Measurements from ENCODE around the gene ZBTB22. TPM values are rescaled to one million over a fixed set of nuclear protein-coding genes. Genes with fewer than 3 reads are reported as not detected.

Gene ZBTB22
- total RNA-seq, 4 donors from 2014 or later: 3.8 to 31.3 (median 16.0) TPM

DNA sequence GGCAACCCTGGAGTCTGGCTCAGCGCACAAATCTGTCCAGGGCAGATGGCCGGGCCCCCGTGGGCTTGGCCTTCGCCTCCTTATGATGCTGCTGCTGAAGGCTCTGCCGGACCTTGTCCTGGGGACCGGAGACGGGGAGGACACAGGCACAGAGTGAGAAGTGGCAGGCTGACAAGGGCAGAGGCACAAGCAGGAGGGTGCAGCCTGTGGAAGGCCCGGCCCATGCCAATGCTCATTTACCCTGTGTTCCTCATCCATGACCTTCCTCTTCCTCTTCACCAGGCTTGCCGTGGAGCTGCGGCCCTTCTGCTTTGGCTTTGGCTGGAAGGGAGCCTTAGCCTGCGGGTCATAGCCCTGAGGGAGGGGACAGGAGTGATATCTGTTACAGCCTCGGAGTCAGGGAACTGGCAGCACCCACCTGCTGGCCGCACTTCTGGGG lies 38.3 kb downstream of the ZBTB22 start:
- TF ChIP-seq POLR2A (IDR thresholded peaks at IDR 0.05) (no peak), CTCF (IDR thresholded peaks at IDR 0.05) (no peak)
- no peak overlapping the region for H3K4me3 ChIP-seq
- no peaks in the 10 kb centered on the region for H3K36me3 ChIP-seq
- no peak overlapping the region for H3K27ac ChIP-seq
- peaks cover 0 to 5% of the 10 kb centered on the region in 2 donors for H3K4me1 ChIP-seq
- H3K9me3 ChIP-seq: no peaks in the 10 kb centered on the region
- H3K27me3 ChIP-seq: no peaks in the 10 kb centered on the region
- no peak for DNase-seq
- intact Hi-C loops (cut with DNase I; ENCODE audit: low total_unique reads): no loop called here

GRCh38 chr6:33278810-33279209 lies 38.7 kb downstream of the ZBTB22 start:
- H3K4me1 ChIP-seq: peaks cover 0 to 5% of the 10 kb centered on the region in 2 donors
- no peaks in the 10 kb centered on the region for H3K36me3 ChIP-seq
- DNase-seq: no peak
- H3K27me3 ChIP-seq: no peaks in the 10 kb centered on the region
- intact Hi-C loops (cut with DNase I; ENCODE audit: low total_unique reads): no loop called here
- TF ChIP-seq CTCF (IDR thresholded peaks at IDR 0.05) (no peak), POLR2A (IDR thresholded peaks at IDR 0.05) (no peak)
- no peaks in the 10 kb centered on the region for H3K9me3 ChIP-seq
- H3K27ac ChIP-seq: no peak overlapping the region
- no peak overlapping the region for H3K4me3 ChIP-seq

- H3K27me3 ChIP-seq: no peaks in the 10 kb centered on the region
- H3K4me1 ChIP-seq: peaks cover 0 to 5% of the 10 kb centered on the region in 2 donors
- no peak overlapping the region for H3K4me3 ChIP-seq
- H3K9me3 ChIP-seq: no peaks in the 10 kb centered on the region
- no peaks in the 10 kb centered on the region for H3K36me3 ChIP-seq
- intact Hi-C loops (cut with DNase I; ENCODE audit: low total_unique reads): no loop called here
- no peak for DNase-seq
- no peak overlapping the region for H3K27ac ChIP-seq
- TF ChIP-seq POLR2A (IDR thresholded peaks at IDR 0.05) (no peak), CTCF (IDR thresholded peaks at IDR 0.05) (no peak)
Observed at GRCh38 chr6:33278392-33278741, 39.2 kb downstream of the ZBTB22 start.

DNA sequence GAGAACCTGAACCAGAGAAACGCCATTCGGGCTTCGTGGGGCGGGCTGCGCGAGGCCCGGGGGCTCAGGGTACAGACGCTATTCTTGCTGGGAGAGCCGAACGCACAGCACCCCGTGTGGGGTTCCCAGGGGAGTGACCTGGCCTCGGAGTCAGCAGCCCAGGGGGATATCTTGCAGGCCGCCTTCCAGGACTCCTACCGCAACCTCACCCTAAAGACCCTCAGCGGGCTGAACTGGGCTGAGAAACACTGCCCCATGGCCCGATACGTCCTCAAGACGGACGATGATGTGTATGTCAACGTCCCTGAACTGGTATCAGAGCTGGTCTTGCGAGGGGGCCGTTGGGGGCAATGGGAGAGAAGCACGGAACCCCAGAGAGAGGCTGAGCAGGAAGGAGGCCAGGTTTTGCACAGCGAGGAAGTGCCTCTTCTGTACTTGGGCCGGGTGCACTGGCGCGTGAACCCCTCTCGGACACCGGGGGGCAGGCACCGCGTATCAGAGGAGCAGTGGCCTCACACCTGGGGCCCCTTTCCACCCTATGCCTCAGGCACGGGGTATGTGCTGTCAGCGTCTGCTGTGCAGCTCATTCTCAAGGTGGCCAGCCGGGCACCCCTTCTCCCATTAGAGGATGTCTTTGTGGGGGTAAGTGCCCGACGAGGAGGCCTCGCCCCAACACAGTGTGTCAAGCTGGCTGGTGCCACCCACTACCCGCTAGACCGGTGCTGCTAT lies 39.7 kb downstream of the ZBTB22 start:
- Histone ChIP-seq H3K36me3 (no peaks in the 10 kb centered on the region), H3K27me3 (no peaks in the 10 kb centered on the region), H3K4me3 (peak overlapping the region; percentile 45 to 49), H3K9me3 (no peaks in the 10 kb centered on the region), H3K4me1 (peaks cover 3 to 5% of the 10 kb centered on the region in 2 donors), H3K27ac (peak overlapping the region; percentile 82 to 88)
- TF ChIP-seq POLR2A (IDR thresholded peaks at IDR 0.05): no peak
- TF ChIP-seq CTCF (IDR thresholded peaks at IDR 0.05): no peak
- no peak for DNase-seq
- intact Hi-C loops (cut with DNase I; ENCODE audit: low total_unique reads): no loop called here

GRCh38 chr6:33276864-33277662 lies 40.5 kb downstream of the ZBTB22 start, which contains the start of gene B3GALT4:
B3GALT4 (plus strand) TSS chr6:33277123; CDS start chr6:33277420, 297 bp downstream.
- peak; percentile 68 to 76 for DNase-seq
- Histone ChIP-seq H3K36me3 (no peaks in the 10 kb centered on the region), H3K9me3 (no peaks in the 10 kb centered on the region), H3K4me1 (peaks cover 5 to 7% of the 10 kb centered on the region in 2 donors), H3K27ac (peak within 1 kb of the TSS; percentile 82 to 88), H3K4me3 (peak within 1 kb of the TSS; percentile 45 to 49), H3K27me3 (no peaks in the 10 kb centered on the region)
- intact Hi-C loops (cut with DNase I; ENCODE audit: low total_unique reads): no loop called here
- TF ChIP-seq POLR2A (IDR thresholded peaks at IDR 0.05): peak in 1 of 2 donors; percentile 72
- peak; percentile 26 to 79 (median 62) for TF ChIP-seq CTCF (IDR thresholded peaks at IDR 0.05)
